IMR-90 (cell line): ENCODE measurements around the gene FSTL5.

Experiments
- CTCF ChIP-seq: conservative IDR thresholded peaks from 2 replicates; pipeline ENCODE4 v1.5.1; 2012; ENCODE audit warnings: mild to moderate bottlenecking, low read depth, low read length, improper control_type of control experiment
- FOS ChIP-seq: fragments of 150-350 bp; IDR thresholded peaks from 2 replicates; pipeline ENCODE4 v1.6.1; 2016; ENCODE audit warnings: low read depth, low read length
- POLR2A ChIP-seq: IDR thresholded peaks from 2 replicates; pipeline ENCODE4 v1.6.1; 2012; ENCODE audit warnings: mild to moderate bottlenecking, low read depth, low read length
- RFX5 ChIP-seq: IDR thresholded peaks from 2 replicates; pipeline ENCODE4 v1.8.0; 2012; ENCODE audit warnings: low read depth, mild to moderate bottlenecking, low read length, moderate library complexity
- TF ChIP-seq, protein P1 (sequence below): fragments of 150-350 bp; IDR thresholded peaks from 2 replicates; pipeline ENCODE4 v1.6.1; 2016; ENCODE audit warnings: low read depth, mild to moderate bottlenecking, low read length, moderate library complexity, borderline replicate concordance

GRCh38 chr4:161856711-161857326 lies 307.0 kb downstream of the FSTL5 start:
- no peak for TF ChIP-seq POLR2A
- no peak for TF ChIP-seq CTCF
- TF ChIP-seq, protein P1, sequence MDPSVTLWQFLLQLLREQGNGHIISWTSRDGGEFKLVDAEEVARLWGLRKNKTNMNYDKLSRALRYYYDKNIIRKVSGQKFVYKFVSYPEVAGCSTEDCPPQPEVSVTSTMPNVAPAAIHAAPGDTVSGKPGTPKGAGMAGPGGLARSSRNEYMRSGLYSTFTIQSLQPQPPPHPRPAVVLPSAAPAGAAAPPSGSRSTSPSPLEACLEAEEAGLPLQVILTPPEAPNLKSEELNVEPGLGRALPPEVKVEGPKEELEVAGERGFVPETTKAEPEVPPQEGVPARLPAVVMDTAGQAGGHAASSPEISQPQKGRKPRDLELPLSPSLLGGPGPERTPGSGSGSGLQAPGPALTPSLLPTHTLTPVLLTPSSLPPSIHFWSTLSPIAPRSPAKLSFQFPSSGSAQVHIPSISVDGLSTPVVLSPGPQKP, result no peak
- no peak for TF ChIP-seq FOS
- TF ChIP-seq RFX5, result no peak
